ENCODE results near the gene TNIP1.

Gene TNIP1

DNA sequence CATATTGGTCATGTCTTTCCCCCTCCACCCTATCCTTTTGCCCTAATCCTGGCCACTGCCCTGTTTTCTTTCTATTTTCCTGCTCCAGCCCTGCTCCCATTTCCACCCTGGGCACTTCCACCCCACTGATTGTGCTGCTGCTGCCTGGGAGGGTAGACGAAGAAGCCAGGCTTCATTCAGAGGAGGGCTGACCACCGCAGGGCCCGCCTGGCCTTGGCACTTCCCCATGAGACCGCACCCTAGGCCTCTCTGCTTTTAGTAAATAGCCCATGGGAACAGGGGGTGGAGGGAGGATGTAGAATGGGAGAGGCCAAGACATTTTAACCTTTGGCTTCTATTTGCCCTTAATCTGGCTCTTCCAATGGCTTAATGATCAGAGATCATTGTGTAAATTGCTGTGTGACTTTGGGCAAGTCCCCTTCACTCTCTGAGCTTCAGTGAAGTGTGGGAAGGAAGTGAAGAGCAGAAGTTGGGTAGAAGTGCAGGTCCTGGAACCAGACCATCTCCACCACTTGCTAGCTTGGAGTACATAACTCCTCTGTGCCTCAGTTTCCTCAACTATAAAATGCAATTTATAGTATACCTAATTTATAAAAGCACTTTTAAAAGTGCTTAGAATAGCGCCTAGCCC lies 74.0 kb downstream of the TNIP1 start:
- CTCF ChIA-PET: no interaction called here
- DNase-seq: no peak

GRCh38 chr5:151005950-151006576 lies 74.8 kb downstream of the TNIP1 start:
- Mint-ChIP-seq H3K4me1 (no peaks in the 10 kb centered on the region), H3K36me3 (no peaks in the 10 kb centered on the region), H3K4me3 (no peak overlapping the region), H3K27me3 (peaks cover 15% of the 10 kb centered on the region), H3K9me3 (no peaks in the 10 kb centered on the region), H3K27ac (no peak overlapping the region)
- CTCF ChIA-PET: no interaction called here
- no peak for DNase-seq

More for the DNA sequence above, 74.0 kb downstream of the TNIP1 start:
- Mint-ChIP-seq H3K27ac (no peak overlapping the region), H3K27me3 (peaks cover 17% of the 10 kb centered on the region), H3K4me3 (no peak overlapping the region), H3K36me3 (no peaks in the 10 kb centered on the region), H3K4me1 (no peaks in the 10 kb centered on the region), H3K9me3 (no peaks in the 10 kb centered on the region)

DNA sequence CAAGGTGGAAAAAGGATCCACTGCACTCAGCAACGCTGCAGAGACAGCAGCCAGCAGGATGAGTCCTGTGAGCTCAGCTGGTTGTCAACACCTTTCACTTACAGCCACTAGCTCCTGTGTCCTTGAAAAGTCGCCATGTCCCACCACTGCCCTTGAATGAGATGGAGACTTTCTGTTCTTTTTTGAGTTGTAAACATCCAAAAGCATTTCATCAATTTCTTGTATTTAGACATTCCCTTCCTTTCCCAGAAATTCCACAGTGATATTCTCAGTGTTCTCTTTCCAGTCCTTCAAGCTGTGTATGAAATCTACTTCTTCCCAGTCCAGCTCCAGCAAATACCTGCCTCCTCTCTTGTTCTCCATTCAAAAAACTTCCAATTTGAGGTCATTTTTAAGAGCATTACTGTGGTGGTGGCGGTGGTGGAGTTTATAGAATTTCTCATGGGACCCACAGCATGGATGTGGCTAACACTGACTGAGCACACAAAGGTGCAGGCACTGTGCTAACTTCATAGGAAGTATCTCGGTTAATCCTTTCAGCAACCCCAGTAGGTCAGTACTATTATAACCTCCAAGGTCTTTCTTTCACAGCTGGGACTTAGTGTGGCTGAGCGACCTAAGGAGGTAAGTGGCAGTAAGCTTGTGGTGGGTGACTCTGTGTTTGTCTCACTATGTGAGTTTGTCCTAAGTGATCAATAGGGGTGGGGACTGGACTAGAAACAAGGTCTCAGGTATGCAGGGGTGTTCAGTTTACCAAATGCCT lies 75.5 kb downstream of the TNIP1 start:
- Mint-ChIP-seq H3K4me1 (no peaks in the 10 kb centered on the region), H3K27me3 (peaks cover 9% of the 10 kb centered on the region)
- CTCF ChIA-PET: no interaction called here

GRCh38 chr5:151004499-151004898 lies 76.3 kb downstream of the TNIP1 start:
- no peak for DNase-seq
- Mint-ChIP-seq H3K9me3 (no peaks in the 10 kb centered on the region), H3K27me3 (peaks cover 9% of the 10 kb centered on the region), H3K4me3 (no peak overlapping the region), H3K4me1 (no peaks in the 10 kb centered on the region), H3K27ac (no peak overlapping the region), H3K36me3 (no peaks in the 10 kb centered on the region)
- CTCF ChIA-PET: no interaction called here

More for the DNA sequence above, 75.5 kb downstream of the TNIP1 start:
- Mint-ChIP-seq H3K4me3 (no peak overlapping the region), H3K9me3 (no peaks in the 10 kb centered on the region), H3K27ac (no peak overlapping the region), H3K36me3 (no peaks in the 10 kb centered on the region)
- DNase-seq: no peak

GRCh38 chr5:151003503-151003860 lies 77.4 kb downstream of the TNIP1 start:
- Mint-ChIP-seq H3K27ac (no peak overlapping the region), H3K36me3 (no peaks in the 10 kb centered on the region), H3K9me3 (no peaks in the 10 kb centered on the region), H3K4me1 (no peaks in the 10 kb centered on the region), H3K27me3 (peaks cover 14% of the 10 kb centered on the region), H3K4me3 (no peak overlapping the region)
- DNase-seq: no peak
- CTCF ChIA-PET: no interaction called here

DNA sequence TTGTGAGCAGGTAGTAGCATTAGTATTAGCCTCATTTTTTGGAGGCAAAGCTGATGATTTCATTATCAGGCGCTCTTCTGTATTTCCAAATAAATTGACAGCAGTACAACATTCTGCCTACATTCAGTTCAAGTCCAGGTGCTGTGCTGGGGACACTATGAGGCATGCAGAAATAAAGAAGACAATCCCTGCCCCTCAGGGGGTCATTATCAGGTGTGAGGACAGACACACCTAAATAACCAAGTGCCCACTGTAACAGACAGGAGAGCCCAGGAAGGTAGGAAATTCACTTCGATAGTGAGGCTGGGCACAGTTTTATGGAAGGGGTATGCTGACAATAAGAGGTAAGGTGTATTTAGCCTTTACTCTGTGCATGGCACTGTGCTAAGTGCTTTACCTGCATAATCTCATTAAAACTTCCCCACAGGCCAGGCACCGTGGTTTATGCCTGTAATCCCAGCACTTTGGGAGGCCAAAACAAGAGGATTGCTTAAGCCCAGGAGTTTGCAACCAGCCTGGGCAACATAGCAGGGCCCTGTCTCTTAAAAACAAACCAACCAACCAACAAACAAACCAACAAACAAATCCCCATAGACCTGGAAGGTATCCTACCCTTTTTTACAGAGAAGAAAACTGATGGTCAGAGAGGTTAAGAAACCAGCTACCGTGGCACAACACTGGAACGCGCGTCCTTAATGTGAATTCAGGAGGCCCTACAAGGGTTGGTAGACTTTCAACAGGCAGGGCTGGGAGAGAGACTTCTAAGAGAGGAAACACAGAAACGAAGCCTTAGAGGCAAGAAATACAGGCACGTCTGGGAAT lies 77.9 kb downstream of the TNIP1 start:
- Mint-ChIP-seq H3K4me1 (no peaks in the 10 kb centered on the region), H3K4me3 (no peak overlapping the region), H3K9me3 (no peaks in the 10 kb centered on the region), H3K27ac (no peak overlapping the region), H3K36me3 (no peaks in the 10 kb centered on the region), H3K27me3 (peaks cover 14% of the 10 kb centered on the region)
- DNase-seq: no peak
- CTCF ChIA-PET: interaction anchor here (0.7 to 1.6 kb wide), 5 partner anchors 113 to 1082 kb away, joined by 3 to 13 read pairs (median 3); no protein-coding TSS in a partner anchor

DNA sequence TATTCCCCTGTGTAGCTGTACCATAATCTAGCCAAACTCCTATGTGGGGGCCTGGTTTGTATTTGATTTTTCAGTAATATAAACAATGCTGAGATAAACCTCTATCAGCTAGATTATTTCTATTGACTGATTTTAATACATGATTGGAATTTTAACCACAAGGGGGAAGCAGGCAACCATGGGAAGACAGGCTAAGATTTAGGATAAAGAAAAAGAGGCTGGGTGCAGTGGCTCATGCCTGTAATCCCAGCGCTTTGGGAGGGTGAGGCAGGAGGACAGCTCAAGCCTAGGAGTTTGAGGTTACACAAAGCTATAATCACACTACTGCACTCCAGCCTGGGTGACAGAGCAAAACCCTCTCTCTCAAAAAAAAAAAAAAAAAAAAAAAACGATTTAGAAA lies 78.6 kb downstream of the TNIP1 start:
- CTCF ChIA-PET: interaction anchor here (0.7 to 1.6 kb wide), 5 partner anchors 114 to 1083 kb away, joined by 3 to 13 read pairs (median 3); no protein-coding TSS in a partner anchor
- Mint-ChIP-seq H3K4me3 (no peak overlapping the region), H3K27ac (no peak overlapping the region), H3K36me3 (no peaks in the 10 kb centered on the region), H3K27me3 (peaks cover 14% of the 10 kb centered on the region), H3K4me1 (no peaks in the 10 kb centered on the region), H3K9me3 (no peaks in the 10 kb centered on the region)
- no peak for DNase-seq

DNA sequence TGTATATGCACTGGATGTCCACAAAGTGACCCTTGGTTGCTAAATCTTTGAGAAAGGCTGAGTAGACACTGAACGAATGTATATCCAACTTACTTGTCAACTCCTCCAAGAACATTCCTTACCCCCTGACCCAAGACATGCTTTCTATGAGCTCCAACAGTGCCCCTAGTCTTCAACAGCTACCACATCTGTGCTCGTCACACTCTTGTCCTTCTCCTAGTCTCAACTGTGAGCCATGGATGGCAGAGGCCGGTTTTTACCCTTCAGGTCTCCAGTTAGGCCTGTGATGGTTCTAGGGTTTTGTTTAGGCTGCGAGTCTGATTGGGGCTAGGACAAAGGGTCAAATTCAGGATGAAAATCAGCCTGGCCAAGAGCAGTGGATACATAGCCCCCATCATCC lies 79.4 kb downstream of the TNIP1 start:
- Mint-ChIP-seq H3K9me3 (no peaks in the 10 kb centered on the region), H3K27me3 (peaks cover 14% of the 10 kb centered on the region), H3K36me3 (no peaks in the 10 kb centered on the region), H3K4me3 (no peak overlapping the region), H3K4me1 (no peaks in the 10 kb centered on the region), H3K27ac (no peak overlapping the region)
- DNase-seq: no peak
- CTCF ChIA-PET: interaction anchor here (1.6 kb wide), 1 partner anchor 115 kb away, joined by 13 read pairs; no protein-coding TSS in a partner anchor

DNA sequence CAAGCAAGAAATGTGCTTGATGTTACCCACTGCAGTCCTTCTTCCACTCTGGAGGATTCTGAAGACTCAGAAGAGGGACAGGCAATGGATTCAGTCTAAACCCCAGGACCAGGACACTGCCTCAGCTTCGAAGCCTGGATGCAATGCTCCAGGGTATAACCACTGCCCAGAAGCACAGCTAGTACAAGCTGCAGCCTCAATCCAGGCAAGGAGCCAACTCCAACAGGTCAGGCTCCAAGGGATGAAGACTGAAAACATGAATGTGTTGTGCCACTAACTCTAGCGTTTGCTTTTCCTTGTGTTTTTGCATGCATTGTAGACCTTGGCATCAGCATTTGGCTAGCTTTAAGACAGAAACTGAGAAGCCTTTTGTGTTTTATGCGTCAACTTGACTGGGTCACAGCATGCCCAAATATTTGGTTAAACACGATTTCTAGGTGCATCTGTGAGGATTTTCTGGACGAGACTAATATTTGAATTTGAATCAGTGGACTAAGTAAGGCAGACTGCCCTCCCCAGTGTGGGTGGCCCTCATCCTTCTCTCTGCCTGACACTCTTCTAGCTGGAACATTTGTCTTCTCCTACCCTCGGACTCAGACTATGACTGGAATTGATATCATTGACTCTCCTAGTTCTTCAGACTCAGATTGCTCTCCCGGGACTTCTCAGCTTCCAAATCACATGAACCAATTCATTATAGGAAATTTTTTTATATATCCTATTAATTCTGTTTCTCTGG lies 81.0 kb downstream of the TNIP1 start:
- H3K27ac Mint-ChIP-seq: no peak overlapping the region
- H3K4me3 Mint-ChIP-seq: no peak overlapping the region
- no peaks in the 10 kb centered on the region for H3K36me3 Mint-ChIP-seq
- no peaks in the 10 kb centered on the region for H3K9me3 Mint-ChIP-seq
- DNase-seq: no peak
- H3K4me1 Mint-ChIP-seq: no peaks in the 10 kb centered on the region
- CTCF ChIA-PET: interaction anchor here (1.2 kb wide), 1 partner anchor 165 kb away, joined by 3 read pairs; no protein-coding TSS in a partner anchor
- H3K27me3 Mint-ChIP-seq: peaks cover 14% of the 10 kb centered on the region

DNA sequence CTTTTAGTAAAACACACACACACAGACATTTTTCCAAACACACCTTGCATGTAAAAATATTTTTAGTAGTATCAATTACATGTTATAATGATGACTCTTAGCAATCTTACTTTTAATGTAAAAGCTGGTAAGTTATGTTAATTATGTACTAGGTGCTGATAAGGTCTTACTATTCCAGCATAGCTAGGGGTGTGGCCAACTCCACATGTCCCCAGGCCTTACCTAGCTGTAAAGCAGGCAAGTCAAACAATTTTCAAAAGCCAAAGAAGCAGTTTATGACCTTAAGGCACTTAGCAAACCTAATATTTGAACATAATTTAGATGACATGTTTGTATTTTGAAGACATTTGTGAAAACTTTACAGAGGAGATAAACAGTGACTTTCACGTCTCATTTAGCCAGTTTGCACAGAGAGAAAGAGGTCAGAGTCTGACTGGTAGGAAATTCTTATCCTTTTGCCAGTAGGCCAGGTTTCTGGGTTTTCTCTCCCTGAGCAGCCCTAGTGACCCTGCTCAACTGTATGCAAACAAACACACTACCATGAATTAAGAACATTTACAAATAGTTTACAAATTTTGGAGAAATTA lies 86.9 kb downstream of the TNIP1 start:
- H3K27me3 Mint-ChIP-seq: peaks cover 7% of the 10 kb centered on the region
- H3K36me3 Mint-ChIP-seq: no peaks in the 10 kb centered on the region
- CTCF ChIA-PET: interaction anchor here (0.8 kb wide), 1 partner anchor 40 kb away, joined by 3 read pairs; no protein-coding TSS in a partner anchor
- H3K9me3 Mint-ChIP-seq: peaks cover 3% of the 10 kb centered on the region
- H3K4me3 Mint-ChIP-seq: no peak overlapping the region
- H3K4me1 Mint-ChIP-seq: no peaks in the 10 kb centered on the region
- no peak overlapping the region for H3K27ac Mint-ChIP-seq
- DNase-seq: no peak

GRCh38 chr5:150993422-150993821 lies 87.4 kb downstream of the TNIP1 start:
- no peaks in the 10 kb centered on the region for H3K4me1 Mint-ChIP-seq
- H3K4me3 Mint-ChIP-seq: no peak overlapping the region
- CTCF ChIA-PET: no interaction called here
- peaks cover 4% of the 10 kb centered on the region for H3K27me3 Mint-ChIP-seq
- no peak overlapping the region for H3K27ac Mint-ChIP-seq
- H3K9me3 Mint-ChIP-seq: peaks cover 3% of the 10 kb centered on the region
- H3K36me3 Mint-ChIP-seq: no peaks in the 10 kb centered on the region
- DNase-seq: no peak

DNA sequence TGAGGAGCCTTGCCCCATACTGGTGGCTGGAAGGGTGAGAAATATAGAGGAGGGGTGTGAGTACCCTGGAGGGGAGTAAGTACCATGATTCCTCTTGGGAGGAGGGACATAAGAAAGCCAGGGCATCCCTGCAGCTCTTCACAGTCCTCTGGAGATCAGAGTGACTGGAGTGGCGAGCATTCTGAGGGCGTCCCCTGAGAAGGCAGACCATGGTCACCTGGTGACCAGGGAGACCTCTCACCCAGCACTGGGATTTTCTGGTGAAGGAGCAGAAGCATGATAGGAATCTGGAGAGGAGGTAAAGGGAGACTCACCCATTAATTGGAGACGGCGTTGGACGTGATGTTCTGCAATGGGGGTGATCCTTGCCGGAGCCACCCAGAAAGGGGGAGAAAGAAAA lies 88.1 kb downstream of the TNIP1 start:
- CTCF ChIA-PET: no interaction called here
- no peak overlapping the region for H3K27ac Mint-ChIP-seq
- no peaks in the 10 kb centered on the region for H3K36me3 Mint-ChIP-seq
- H3K4me3 Mint-ChIP-seq: no peak overlapping the region
- H3K4me1 Mint-ChIP-seq: no peaks in the 10 kb centered on the region
- H3K9me3 Mint-ChIP-seq: peaks cover 3% of the 10 kb centered on the region
- peaks cover 4% of the 10 kb centered on the region for H3K27me3 Mint-ChIP-seq
- no peak for DNase-seq

DNA sequence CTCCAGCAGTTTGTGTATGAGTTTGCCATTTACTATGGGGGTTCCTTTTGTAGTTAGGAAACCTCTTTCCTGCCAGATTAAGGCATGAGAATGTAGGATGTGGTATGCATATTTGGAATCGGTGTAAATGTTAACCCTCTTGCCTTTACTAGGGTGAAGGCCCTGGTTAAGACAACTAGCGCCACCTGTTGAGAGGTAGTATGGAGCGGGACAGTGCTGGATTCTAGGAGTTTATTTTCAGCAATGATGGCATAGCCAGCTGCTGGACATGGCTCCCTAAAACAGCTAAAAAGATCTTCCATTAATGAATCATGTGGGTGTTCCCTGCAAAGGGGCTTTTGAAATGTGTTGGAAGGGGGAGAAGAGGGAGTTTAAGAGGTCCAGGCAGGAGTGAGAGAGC lies 91.1 kb downstream of the TNIP1 start:
- H3K4me1 Mint-ChIP-seq: no peaks in the 10 kb centered on the region
- peaks cover 4% of the 10 kb centered on the region for H3K27me3 Mint-ChIP-seq
- peaks cover 3% of the 10 kb centered on the region for H3K9me3 Mint-ChIP-seq
- no peak for DNase-seq
- CTCF ChIA-PET: interaction anchor here (0.6 kb wide), 1 partner anchor 893 kb away, joined by 3 read pairs; no protein-coding TSS in a partner anchor
- H3K4me3 Mint-ChIP-seq: no peak overlapping the region
- H3K27ac Mint-ChIP-seq: no peak overlapping the region
- no peaks in the 10 kb centered on the region for H3K36me3 Mint-ChIP-seq
